Fibroblast of lung (primary cell): ENCODE results near the gene WWC1. TPM values are rescaled to one million over a fixed set of nuclear protein-coding genes. Genes with fewer than 3 reads are reported as not detected.

Experiments
- DNase-seq, 2 donors: peaks; one replicate each; pipeline versions ENCODE4 v3.0.0 to v3.0.0-alpha.2; 2010; ENCODE audit warnings: low read depth in 2 of 2
- H2AFZ ChIP-seq: 2 replicates; pipeline ENCODE4 v1.5.1; 2012; ENCODE audit warnings: low read length, control low read depth, inconsistent platforms
- H3K27ac ChIP-seq: 2 replicates; pipeline ENCODE4 v1.5.1; 2011; ENCODE audit warnings: low read length, control low read depth; ENCODE audit not compliant: insufficient read depth
- H3K27me3 ChIP-seq: 2 replicates; pipeline ENCODE4 v1.5.1; 2011; ENCODE audit warnings: mild to moderate bottlenecking, low read length; ENCODE audit not compliant: control insufficient read depth, insufficient read depth
- H3K36me3 ChIP-seq: 2 replicates; pipeline ENCODE4 v1.5.1; 2011; ENCODE audit warnings: low read length; ENCODE audit not compliant: control insufficient read depth, insufficient read depth
- H3K4me1 ChIP-seq: 2 replicates; pipeline ENCODE4 v1.5.1; 2011; ENCODE audit warnings: low read length; ENCODE audit not compliant: control insufficient read depth, insufficient read depth; ENCODE audit errors: extremely low read depth
- H3K4me2 ChIP-seq: 2 replicates; pipeline ENCODE4 v1.5.1; 2011; ENCODE audit warnings: low read length, control low read depth; ENCODE audit not compliant: insufficient read depth; ENCODE audit errors: extremely low read depth
- H3K4me3 ChIP-seq, 4 experiments: fragments of 200-600 bp in 1 of 4; sonication (generic) in 1 of 4; replicated peaks in 1 of 4; 2 replicates each; pipeline ENCODE4 v1.5.1; 2011 to 2016; ENCODE audit warnings: low read length in 4 of 4, low read depth in 3 of 4, mild to moderate bottlenecking in 3 of 4, control low read depth in 2 of 4, inconsistent platforms in 1 of 4, mixed read lengths in 1 of 4; ENCODE audit not compliant: insufficient read depth in 1 of 4; ENCODE audit errors: control extremely low read depth in 1 of 4
- H3K79me2 ChIP-seq: 2 replicates; pipeline ENCODE4 v1.5.1; 2012; ENCODE audit warnings: mild to moderate bottlenecking, low read length, inconsistent platforms; ENCODE audit not compliant: control insufficient read depth, insufficient read depth
- H3K9ac ChIP-seq: 2 replicates; pipeline ENCODE4 v1.5.1; 2011; ENCODE audit warnings: mild to moderate bottlenecking, low read length, control low read depth; ENCODE audit not compliant: insufficient read depth
- H3K9me3 ChIP-seq: 2 replicates; pipeline ENCODE4 v1.5.1; 2012; ENCODE audit warnings: low read depth, low read length; ENCODE audit not compliant: control insufficient read depth, insufficient read depth
- H4K20me1 ChIP-seq: 2 replicates; pipeline ENCODE4 v1.5.1; 2011; ENCODE audit warnings: low read length; ENCODE audit not compliant: control insufficient read depth, insufficient read depth; ENCODE audit errors: extremely low read depth
- CTCF ChIP-seq, 2 donors: IDR thresholded peaks in 1 of 2; conservative IDR thresholded peaks in 1 of 2; 1 replicate in 1 of 2; 2 replicates in 1 of 2; pipeline ENCODE4 v1.5.1; 2011 to 2012; ENCODE audit warnings: low read length in 2 of 2, control low read depth in 1 of 2, inconsistent platforms in 1 of 2, low read depth in 1 of 2, mild to moderate bottlenecking in 1 of 2
- EZH2 ChIP-seq: IDR thresholded peaks from 2 replicates; pipeline ENCODE4 v1.5.1; 2012; ENCODE audit warnings: low read length, control low read depth, mild to moderate bottlenecking; ENCODE audit errors: missing control alignments
- polyA plus RNA-seq, 2 donors: library from polyadenylated mRNA; depleted of rRNA in 1 of 2; stranded (reverse) in 1 of 2; unstranded in 1 of 2; fragments of >200 nt; gene quantifications; 2 replicates each; pipeline ENCODE4 v1.2.1, GENCODE V29; 2011 to 2012; ENCODE audit warnings: missing spikeins in 1 of 2
- total RNA-seq: library from RNA; depleted of rRNA; stranded (reverse); fragments of >200 nt; gene quantifications from 2 replicates; pipeline ENCODE4 v1.2.1, GENCODE V29; 2014

WWC1 gene
- total and polyA plus RNA-seq, 2 donors (not counting 1 experiment from before 2014, with no cell fraction given): 2.5 to 3.2 TPM

GRCh38 chr5:168296682-168297081 is 5.2 kb downstream of the WWC1 start:
- Histone ChIP-seq H3K4me1 (no peaks in the 10 kb centered on the region), H3K9ac (no peak overlapping the region), H3K36me3 (no peaks in the 10 kb centered on the region), H3K9me3 (no peaks in the 10 kb centered on the region), H3K27me3 (no peaks in the 10 kb centered on the region), H3K79me2 (no peaks in the 10 kb centered on the region), H4K20me1 (no peaks in the 10 kb centered on the region), H3K27ac (no peak overlapping the region), H2AFZ (no peak overlapping the region), H3K4me2 (no peak overlapping the region), H3K4me3 (no peak overlapping the region)
- TF ChIP-seq EZH2 (no peak), CTCF (conservative IDR thresholded peaks at IDR 0.05 in 1 of 2, IDR thresholded peaks at IDR 0.05 in 1 of 2; ENCODE audit: low read depth in 1 of 2, low read length in 2 of 2) (no peak)
- no peak for DNase-seq

DNA sequence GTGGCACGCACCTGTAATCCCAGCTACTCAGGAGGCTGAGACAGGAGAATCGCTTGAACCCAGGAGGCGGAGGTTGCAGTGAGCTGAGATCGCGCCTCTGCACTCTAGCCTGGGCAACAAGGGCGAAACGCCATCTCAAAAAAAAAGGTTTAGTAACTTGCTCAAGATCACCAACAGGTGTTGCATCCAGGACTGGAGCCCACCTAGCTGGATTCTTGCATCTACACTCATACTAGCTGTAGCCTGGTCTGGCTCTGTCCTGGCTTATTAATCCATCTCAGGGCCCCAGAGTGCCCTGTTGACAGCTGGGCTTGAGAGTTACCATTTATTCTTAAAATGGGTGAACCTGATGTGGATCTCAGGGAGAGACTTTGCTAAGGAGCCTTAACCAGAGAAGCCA is 7.5 kb downstream of the WWC1 start:
- no peaks in the 10 kb centered on the region for H4K20me1 ChIP-seq
- no peaks in the 10 kb centered on the region for H3K4me1 ChIP-seq
- no peak overlapping the region for H3K4me3 ChIP-seq
- no peaks in the 10 kb centered on the region for H3K79me2 ChIP-seq
- H3K27me3 ChIP-seq: no peaks in the 10 kb centered on the region
- no peak overlapping the region for H2AFZ ChIP-seq
- no peak overlapping the region for H3K9ac ChIP-seq
- no peak for DNase-seq
- no peaks in the 10 kb centered on the region for H3K36me3 ChIP-seq
- H3K9me3 ChIP-seq: no peaks in the 10 kb centered on the region
- no peak for TF ChIP-seq CTCF (conservative IDR thresholded peaks at IDR 0.05 in 1 of 2, IDR thresholded peaks at IDR 0.05 in 1 of 2; ENCODE audit: low read depth in 1 of 2, low read length in 2 of 2)
- TF ChIP-seq EZH2: no peak
- H3K4me2 ChIP-seq: no peak overlapping the region
- no peak overlapping the region for H3K27ac ChIP-seq

DNA sequence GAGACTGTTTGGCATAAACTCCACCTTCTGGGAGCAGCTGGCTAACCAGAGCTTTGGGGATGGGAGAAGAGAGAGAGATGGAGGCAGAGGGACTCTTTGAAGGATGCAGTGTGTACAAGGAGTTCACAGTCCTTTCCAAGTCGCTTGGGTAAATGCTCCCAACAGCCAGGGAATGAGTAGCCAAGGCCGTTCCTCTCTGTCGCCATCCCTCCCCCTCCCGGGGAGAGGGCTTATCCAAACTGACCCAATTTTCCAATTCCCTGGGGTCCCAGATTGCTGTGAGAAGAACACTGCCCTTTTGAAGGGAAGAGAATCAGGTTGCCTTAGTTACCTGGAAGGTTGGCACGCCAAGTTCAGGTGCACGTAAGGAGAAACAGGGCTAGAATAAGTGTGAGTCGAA is 7.9 kb downstream of the WWC1 start:
- H3K9me3 ChIP-seq: no peaks in the 10 kb centered on the region
- no peak overlapping the region for H3K4me2 ChIP-seq
- no peak overlapping the region for H3K9ac ChIP-seq
- no peaks in the 10 kb centered on the region for H3K27me3 ChIP-seq
- H3K36me3 ChIP-seq: no peaks in the 10 kb centered on the region
- no peak overlapping the region for H3K27ac ChIP-seq
- TF ChIP-seq EZH2 (no peak), CTCF (conservative IDR thresholded peaks at IDR 0.05 in 1 of 2, IDR thresholded peaks at IDR 0.05 in 1 of 2; ENCODE audit: low read depth in 1 of 2, low read length in 2 of 2) (no peak)
- no peaks in the 10 kb centered on the region for H4K20me1 ChIP-seq
- H3K4me1 ChIP-seq: no peaks in the 10 kb centered on the region
- H3K79me2 ChIP-seq: no peaks in the 10 kb centered on the region
- H2AFZ ChIP-seq: no peak overlapping the region
- no peak overlapping the region for H3K4me3 ChIP-seq
- DNase-seq: no peak
